Measurements from ENCODE around the gene EFCAB12.

DNA sequence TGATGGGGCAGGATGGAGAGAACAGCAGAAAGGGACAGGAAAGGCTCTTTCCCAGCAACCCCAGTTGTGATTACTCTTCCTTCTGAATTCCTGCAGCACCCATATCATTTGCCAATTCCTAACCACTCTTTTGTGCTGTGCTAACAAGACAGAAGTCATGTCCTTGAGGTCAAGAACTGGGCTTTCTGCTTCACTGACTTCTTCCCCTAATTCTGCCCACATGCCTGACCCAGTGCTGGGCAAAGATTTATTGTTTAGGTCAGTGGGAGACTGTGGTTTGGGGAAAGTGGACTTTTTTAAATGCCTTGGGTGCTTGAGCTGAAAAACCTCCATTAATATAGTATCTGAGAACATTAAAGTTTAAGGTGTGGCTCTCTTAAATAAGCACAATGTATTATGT, 4.2 kb upstream of the EFCAB12 start:
- no peak for TF ChIP-seq POLR2AphosphoS5 (IDR thresholded peaks at IDR 0.05; ENCODE audit: low read depth, low read length)
- TF ChIP-seq SIN3A (IDR thresholded peaks at IDR 0.05; ENCODE audit: borderline replicate concordance, insufficient read depth, low read length): no peak
- no peak for TF ChIP-seq REST (IDR thresholded peaks at IDR 0.05; ENCODE audit: insufficient read depth in 1 of 2, low read depth in 2 of 2, low read length in 2 of 2)
- no peak for TF ChIP-seq TAF1 (IDR thresholded peaks at IDR 0.05; ENCODE audit: borderline replicate concordance, insufficient read depth, low read length)
